ENCODE results near the gene FKBP4. TPM values are rescaled to one million over a fixed set of nuclear protein-coding genes. Genes with fewer than 3 reads are reported as not detected.

Gene FKBP4
- polyA plus RNA-seq, 1 donor (not counting 4 experiments of a cell fraction or from before 2014, with no cell fraction given) = 80.8 TPM

- H3K4me1 ChIP-seq (ENCODE audit: control insufficient read depth, extremely low read depth, insufficient read depth, low read length) = no peaks in the 10 kb centered on the region
- TF ChIP-seq CTCF (optimal IDR thresholded peaks at IDR 0.05 in 1 of 3, IDR thresholded peaks at IDR 0.05 in 1 of 3, conservative IDR thresholded peaks at IDR 0.05 in 1 of 3; ENCODE audit: extremely low read depth in 1 of 3, insufficient read depth in 2 of 3, low read length in 3 of 3) = no peak
- no peak for TF ChIP-seq EZH2 (IDR thresholded peaks at IDR 0.05; ENCODE audit: low read length)
- dilution Hi-C loops (cut with MboI; ENCODE audit: extremely low pct_ligation_motif_present, low sequenced_read_pairs) = no loop called here
Observed at GRCh38 chr12:2845280-2845679, 50.5 kb downstream of the FKBP4 start.

GRCh38 chr12:2851931-2852330 lies 57.2 kb downstream of the FKBP4 start:
- dilution Hi-C loops (cut with MboI; ENCODE audit: extremely low pct_ligation_motif_present, low sequenced_read_pairs) = no loop called here
- Histone ChIP-seq H3K79me2 (ENCODE audit: control insufficient read depth, insufficient read depth, low read length) (no peaks in the 10 kb centered on the region), H3K9me3 (ENCODE audit: control insufficient read depth, low read depth, low read length) (no peaks in the 10 kb centered on the region), H3K4me1 (ENCODE audit: control insufficient read depth, extremely low read depth, insufficient read depth, low read length) (no peaks in the 10 kb centered on the region), H3K27me3 (ENCODE audit: control insufficient read depth, extremely low read depth, insufficient read depth, low read length) (no peaks in the 10 kb centered on the region), H3K4me2 (ENCODE audit: control insufficient read depth, extremely low read depth, insufficient read depth, low read depth, low read length) (no peak overlapping the region), H3K4me3 (ENCODE audit: control insufficient read depth in 2 of 3, extremely low read depth in 1 of 3, insufficient read depth in 2 of 3, low read depth in 1 of 3, low read length in 3 of 3) (no peak overlapping the region), H3K36me3 (ENCODE audit: control insufficient read depth in 2 of 2, extremely low read depth in 1 of 2, insufficient read depth in 2 of 2, low read length in 2 of 2) (no peaks in the 10 kb centered on the region), H3K9ac (ENCODE audit: control insufficient read depth, extremely low read depth, insufficient read depth, low read length) (no peak overlapping the region), H3K9me1 (ENCODE audit: control insufficient read depth, extremely low read depth, insufficient read depth, low read length) (no peaks in the 10 kb centered on the region), H4K20me1 (ENCODE audit: control insufficient read depth, extremely low read depth, insufficient read depth, low read length) (no peaks in the 10 kb centered on the region), H2AFZ (ENCODE audit: control insufficient read depth, low read length) (no peak overlapping the region), H3K27ac (ENCODE audit: control insufficient read depth, insufficient read depth, low read length) (no peak overlapping the region)
- TF ChIP-seq CTCF (optimal IDR thresholded peaks at IDR 0.05 in 1 of 3, IDR thresholded peaks at IDR 0.05 in 1 of 3, conservative IDR thresholded peaks at IDR 0.05 in 1 of 3; ENCODE audit: extremely low read depth in 1 of 3, insufficient read depth in 2 of 3, low read length in 3 of 3) (no peak), EZH2 (IDR thresholded peaks at IDR 0.05; ENCODE audit: low read length) (no peak)
- FAIRE-seq = no peak
- no peak for DNase-seq (ENCODE audit: low read depth, low spot score)

More at GRCh38 chr12:2845280-2845679, 50.5 kb downstream of the FKBP4 start:
- H3K9me1 ChIP-seq (ENCODE audit: control insufficient read depth, extremely low read depth, insufficient read depth, low read length) = no peaks in the 10 kb centered on the region
- no peaks in the 10 kb centered on the region for H3K9me3 ChIP-seq (ENCODE audit: control insufficient read depth, low read depth, low read length)
- no peak overlapping the region for H2AFZ ChIP-seq (ENCODE audit: control insufficient read depth, low read length)
- no peaks in the 10 kb centered on the region for H4K20me1 ChIP-seq (ENCODE audit: control insufficient read depth, extremely low read depth, insufficient read depth, low read length)
- H3K27me3 ChIP-seq (ENCODE audit: control insufficient read depth, extremely low read depth, insufficient read depth, low read length) = no peaks in the 10 kb centered on the region
- peaks cover 0 to 1% of the 10 kb centered on the region in 2 experiments for H3K36me3 ChIP-seq (ENCODE audit: control insufficient read depth in 2 of 2, extremely low read depth in 1 of 2, insufficient read depth in 2 of 2, low read length in 2 of 2)
- no peak overlapping the region for H3K27ac ChIP-seq (ENCODE audit: control insufficient read depth, insufficient read depth, low read length)
- no peak overlapping the region for H3K4me3 ChIP-seq (ENCODE audit: control insufficient read depth in 2 of 3, extremely low read depth in 1 of 3, insufficient read depth in 2 of 3, low read depth in 1 of 3, low read length in 3 of 3)
- H3K79me2 ChIP-seq (ENCODE audit: control insufficient read depth, insufficient read depth, low read length) = no peaks in the 10 kb centered on the region
- H3K4me2 ChIP-seq (ENCODE audit: control insufficient read depth, extremely low read depth, insufficient read depth, low read depth, low read length) = no peak overlapping the region
- no peak for DNase-seq (ENCODE audit: low read depth, low spot score)
- FAIRE-seq = no peak
- H3K9ac ChIP-seq (ENCODE audit: control insufficient read depth, extremely low read depth, insufficient read depth, low read length) = no peak overlapping the region

Measured in keratinocyte (primary cell).